ENCODE results near the gene ZNF652. TPM values are rescaled to one million over a fixed set of nuclear protein-coding genes. Genes with fewer than 3 reads are reported as not detected.

ZNF652 gene
- total and polyA plus RNA-seq, 8 donors: 27.8 to 46.8 (median 30.8) TPM

- Histone ChIP-seq H3K4me3 (no peak overlapping the region), H3K36me3 (peaks cover 0 to 88% of the 10 kb centered on the region in 2 donors), H3K27ac (no peak overlapping the region), H3K4me1 (peaks cover 0 to 30% of the 10 kb centered on the region in 2 donors), H3K27me3 (no peaks in the 10 kb centered on the region), H3K9me3 (no peaks in the 10 kb centered on the region)
- intact Hi-C loops (cut with DNase I): no loop called here
- ATAC-seq: no peak
- TF ChIP-seq CTCF (IDR thresholded peaks at IDR 0.05): no peak
- no peak for DNase-seq
These were observed 44.5 kb upstream of the ZNF652 start for GRCh38 chr17:49406421-49407061.

- H3K36me3 ChIP-seq: peaks cover 0 to 72% of the 10 kb centered on the region in 2 donors
- no peak overlapping the region for H3K27ac ChIP-seq
- H3K9me3 ChIP-seq: no peaks in the 10 kb centered on the region
- DNase-seq: peak in 1 of 4 donors; percentile 17
- ATAC-seq: no peak
- no peak overlapping the region for H3K4me3 ChIP-seq
- peaks cover 0 to 30% of the 10 kb centered on the region in 2 donors for H3K4me1 ChIP-seq
- H3K27me3 ChIP-seq: no peaks in the 10 kb centered on the region
- no peak for TF ChIP-seq CTCF (IDR thresholded peaks at IDR 0.05)
- intact Hi-C loops (cut with DNase I): no loop called here
These were observed 42.9 kb upstream of the ZNF652 start for GRCh38 chr17:49404906-49405305.

GRCh38 chr17:49404361-49404760 is 42.3 kb upstream of the ZNF652 start:
- peak overlapping the region in 1 of 2 donors; percentile 45 for H3K27ac ChIP-seq
- H3K9me3 ChIP-seq: no peaks in the 10 kb centered on the region
- no peak for ATAC-seq
- peaks cover 0 to 30% of the 10 kb centered on the region in 2 donors for H3K4me1 ChIP-seq
- TF ChIP-seq CTCF (IDR thresholded peaks at IDR 0.05): no peak
- intact Hi-C loops (cut with DNase I): no loop called here
- H3K27me3 ChIP-seq: no peaks in the 10 kb centered on the region
- peaks cover 0 to 67% of the 10 kb centered on the region in 2 donors for H3K36me3 ChIP-seq
- peak in 1 of 4 donors; percentile 32 for DNase-seq
- no peak overlapping the region for H3K4me3 ChIP-seq

GRCh38 chr17:49403514-49404289 is 41.7 kb upstream of the ZNF652 start:
- intact Hi-C loops (cut with DNase I): no loop called here
- no peaks in the 10 kb centered on the region for H3K9me3 ChIP-seq
- H3K4me3 ChIP-seq: no peak overlapping the region
- no peak for TF ChIP-seq CTCF (IDR thresholded peaks at IDR 0.05)
- no peaks in the 10 kb centered on the region for H3K27me3 ChIP-seq
- H3K27ac ChIP-seq: peak overlapping the region in 1 of 2 donors; percentile 45
- peaks cover 0 to 60% of the 10 kb centered on the region in 2 donors for H3K36me3 ChIP-seq
- ATAC-seq (no peak), DNase-seq (peak in 1 of 4 donors; percentile 18)
- H3K4me1 ChIP-seq: peaks cover 0 to 30% of the 10 kb centered on the region in 2 donors

- no peak overlapping the region for H3K4me3 ChIP-seq
- H3K9me3 ChIP-seq: no peaks in the 10 kb centered on the region
- ATAC-seq (no peak), DNase-seq (peak in 1 of 4 donors; percentile 16)
- peaks cover 0 to 25% of the 10 kb centered on the region in 2 donors for H3K4me1 ChIP-seq
- intact Hi-C loops (cut with DNase I): no loop called here
- peaks cover 0 to 50% of the 10 kb centered on the region in 2 donors for H3K36me3 ChIP-seq
- no peak for TF ChIP-seq CTCF (IDR thresholded peaks at IDR 0.05)
- no peaks in the 10 kb centered on the region for H3K27me3 ChIP-seq
- H3K27ac ChIP-seq: no peak overlapping the region
These were observed 40.7 kb upstream of the ZNF652 start for GRCh38 chr17:49402706-49403105.

All from left lung (tissue), 10 donors.